Peyer's patch (tissue), 4 donors: Measurements from ENCODE around the gene TBC1D9B.

Experiments used
- POLR2A ChIP-seq, 2 donors: fragments of 450-650 bp; IDR thresholded peaks; one replicate each; pipeline ENCODE4 v1.5.1; 2017; ENCODE audit warnings: antibody characterized with exemption in 2 of 2, mild to moderate bottlenecking in 2 of 2, moderate library complexity in 2 of 2
- TF ChIP-seq, protein P1 (sequence below), 6 experiments: fragments of 450-650 bp in 4 of 6; fragments of 200-600 bp in 2 of 6; sonication (generic) in 1 of 6; IDR thresholded peaks; one replicate each; pipeline ENCODE4 v1.5.1; 2017 to 2019; ENCODE audit warnings: antibody characterized with exemption in 6 of 6, mild to moderate bottlenecking in 3 of 6, moderate library complexity in 1 of 6

- TF ChIP-seq, protein P1, sequence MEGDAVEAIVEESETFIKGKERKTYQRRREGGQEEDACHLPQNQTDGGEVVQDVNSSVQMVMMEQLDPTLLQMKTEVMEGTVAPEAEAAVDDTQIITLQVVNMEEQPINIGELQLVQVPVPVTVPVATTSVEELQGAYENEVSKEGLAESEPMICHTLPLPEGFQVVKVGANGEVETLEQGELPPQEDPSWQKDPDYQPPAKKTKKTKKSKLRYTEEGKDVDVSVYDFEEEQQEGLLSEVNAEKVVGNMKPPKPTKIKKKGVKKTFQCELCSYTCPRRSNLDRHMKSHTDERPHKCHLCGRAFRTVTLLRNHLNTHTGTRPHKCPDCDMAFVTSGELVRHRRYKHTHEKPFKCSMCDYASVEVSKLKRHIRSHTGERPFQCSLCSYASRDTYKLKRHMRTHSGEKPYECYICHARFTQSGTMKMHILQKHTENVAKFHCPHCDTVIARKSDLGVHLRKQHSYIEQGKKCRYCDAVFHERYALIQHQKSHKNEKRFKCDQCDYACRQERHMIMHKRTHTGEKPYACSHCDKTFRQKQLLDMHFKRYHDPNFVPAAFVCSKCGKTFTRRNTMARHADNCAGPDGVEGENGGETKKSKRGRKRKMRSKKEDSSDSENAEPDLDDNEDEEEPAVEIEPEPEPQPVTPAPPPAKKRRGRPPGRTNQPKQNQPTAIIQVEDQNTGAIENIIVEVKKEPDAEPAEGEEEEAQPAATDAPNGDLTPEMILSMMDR (IDR thresholded peaks at IDR 0.05), result no peak
- TF ChIP-seq POLR2A (IDR thresholded peaks at IDR 0.05), result no peak
These were observed 83.6 kb downstream of the TBC1D9B start for GRCh38 chr5:179823937-179824744.
